Liver (tissue), 9 donors: ENCODE data around the gene ANKRD10. TPM values are rescaled to one million over a fixed set of nuclear protein-coding genes. Genes with fewer than 3 reads are reported as not detected.

Experiments used
- DNase-seq: peaks from one replicate; pipeline ENCODE4 v3.0.0-alpha.2; 2017; ENCODE audit warnings: low spot score
- H3K27ac ChIP-seq, 2 donors: one replicate each; pipeline ENCODE4 v1.7.0; 2013; ENCODE audit warnings: inconsistent platforms in 2 of 2, low read length in 2 of 2, control low read depth in 1 of 2, low read depth in 1 of 2, mild to moderate bottlenecking in 1 of 2
- H3K27me3 ChIP-seq, 4 donors: one replicate each; pipeline versions ENCODE4 v1.6.1 to v1.7.0; 2013; ENCODE audit warnings: low read length in 3 of 4, inconsistent platforms in 1 of 4, mild to moderate bottlenecking in 1 of 4, moderate library complexity in 1 of 4; ENCODE audit not compliant: control insufficient read depth in 4 of 4, insufficient read depth in 4 of 4
- H3K36me3 ChIP-seq, 4 donors: one replicate each; pipeline versions ENCODE4 v1.6.1 to v1.7.0; 2013; ENCODE audit warnings: low read length in 3 of 4, mild to moderate bottlenecking in 3 of 4, low read depth in 1 of 4, moderate library complexity in 1 of 4; ENCODE audit not compliant: control insufficient read depth in 4 of 4, insufficient read depth in 3 of 4
- H3K4me1 ChIP-seq, 4 donors: one replicate each; pipeline versions ENCODE4 v1.6.1 to v1.7.0; 2013; ENCODE audit warnings: low read length in 3 of 4, mild to moderate bottlenecking in 3 of 4, moderate library complexity in 1 of 4; ENCODE audit not compliant: control insufficient read depth in 4 of 4, insufficient read depth in 4 of 4
- H3K4me3 ChIP-seq, 3 donors: one replicate each; pipeline versions ENCODE4 v1.6.1 to v1.7.0; 2013; ENCODE audit warnings: low read length in 3 of 3, control low read depth in 1 of 3, low read depth in 1 of 3, mild to moderate bottlenecking in 1 of 3
- H3K9ac ChIP-seq, 2 donors: one replicate each; pipeline ENCODE4 v1.7.0; 2013; ENCODE audit warnings: low read length in 2 of 2, mild to moderate bottlenecking in 2 of 2, moderate library complexity in 2 of 2, control low read depth in 1 of 2, low read depth in 1 of 2
- H3K9me3 ChIP-seq, 4 donors: one replicate each; pipeline versions ENCODE4 v1.6.1 to v1.7.0; 2013; ENCODE audit warnings: low read length in 3 of 4; ENCODE audit not compliant: control insufficient read depth in 4 of 4
- ATF3 ChIP-seq: IDR thresholded peaks from 2 replicates; pipeline ENCODE4 v1.6.1; 2016; ENCODE audit warnings: antibody characterized with exemption
- CTCF ChIP-seq: fragments of 150-350 bp; IDR thresholded peaks from 2 replicates; pipeline ENCODE4 v1.5.1; 2017; ENCODE audit warnings: improper control_type of control experiment, low read depth, low read length; ENCODE audit not compliant: missing input control
- EGR1 ChIP-seq, 2 donors: IDR thresholded peaks; 2 replicates each; pipeline ENCODE4 v1.6.1; 2016 to 2018; ENCODE audit warnings: antibody characterized with exemption in 2 of 2, low read depth in 2 of 2
- FOXA1 ChIP-seq: IDR thresholded peaks from 2 replicates; pipeline ENCODE4 v1.6.1; 2016; ENCODE audit warnings: antibody characterized with exemption
- FOXA2 ChIP-seq: IDR thresholded peaks from 2 replicates; pipeline ENCODE4 v1.6.1; 2016; ENCODE audit warnings: antibody characterized with exemption
- GABPA ChIP-seq, 2 donors: IDR thresholded peaks in 1 of 2; conservative IDR thresholded peaks in 1 of 2; 2 replicates each; pipeline ENCODE4 v1.6.1; 2016; ENCODE audit warnings: antibody characterized with exemption in 2 of 2, mild to moderate bottlenecking in 1 of 2, moderate library complexity in 1 of 2
- HNF4A ChIP-seq, 2 donors: conservative IDR thresholded peaks; 2 replicates each; pipeline ENCODE4 v1.6.1; 2016; ENCODE audit warnings: antibody characterized with exemption in 2 of 2, mild to moderate bottlenecking in 2 of 2
- HNF4G ChIP-seq: IDR thresholded peaks from 2 replicates; pipeline ENCODE4 v1.6.1; 2016; ENCODE audit warnings: antibody characterized with exemption
- JUND ChIP-seq, 2 donors: IDR thresholded peaks; 2 replicates each; pipeline ENCODE4 v1.6.1; 2016; ENCODE audit warnings: antibody characterized with exemption in 2 of 2
- MAX ChIP-seq: IDR thresholded peaks from 2 replicates; pipeline ENCODE4 v1.6.1; 2016; ENCODE audit warnings: antibody characterized with exemption
- NR2F2 ChIP-seq: IDR thresholded peaks from 2 replicates; pipeline ENCODE4 v1.6.1; 2016; ENCODE audit warnings: antibody characterized with exemption
- RAD21 ChIP-seq, 2 donors: IDR thresholded peaks; 2 replicates each; pipeline ENCODE4 v1.6.1; 2016; ENCODE audit warnings: antibody characterized with exemption in 2 of 2, mild to moderate bottlenecking in 2 of 2
- REST ChIP-seq: IDR thresholded peaks from 2 replicates; pipeline ENCODE4 v1.6.1; 2016; ENCODE audit warnings: antibody characterized with exemption, mild to moderate bottlenecking
- RXRA ChIP-seq, 2 donors: IDR thresholded peaks; 2 replicates each; pipeline ENCODE4 v1.6.1; 2017 to 2018; ENCODE audit warnings: antibody characterized with exemption in 2 of 2, mild to moderate bottlenecking in 1 of 2
- SP1 ChIP-seq: IDR thresholded peaks from 2 replicates; pipeline ENCODE4 v1.6.1; 2018; ENCODE audit warnings: antibody characterized with exemption, mild to moderate bottlenecking
- TAF1 ChIP-seq: conservative IDR thresholded peaks from 2 replicates; pipeline ENCODE4 v1.6.1; 2016; ENCODE audit warnings: antibody characterized with exemption, mild to moderate bottlenecking
- YY1 ChIP-seq: IDR thresholded peaks from 2 replicates; pipeline ENCODE4 v1.6.1; 2016; ENCODE audit warnings: antibody characterized with exemption, mild to moderate bottlenecking
- ZBTB33 ChIP-seq: IDR thresholded peaks from 2 replicates; pipeline ENCODE4 v1.6.1; 2016; ENCODE audit warnings: antibody characterized with exemption
- WGBS: extraction: QIAGEN DNeasy Blood & Tissue Kit; methylation state at CpG from one replicate; pipeline ENCODE4 v1.1.7; 2013; 5-methylcytosine and 5-hydroxymethylcytosine counted together
- polyA plus RNA-seq, 2 donors: library from polyadenylated mRNA; stranded (reverse) in 1 of 2; unstranded in 1 of 2; fragments of 200-250 nt in 1 of 2; fragments of >200 nt in 1 of 2; fragmentation: Nextera tagmentation in 1 of 2; extraction: Ambion mirVana in 1 of 2; gene quantifications; one replicate each; pipeline versions ENCODE4 v1.2.1 to v1.2.3, GENCODE V29; 2013 to 2015
- total RNA-seq, 2 donors: library from RNA; depleted of rRNA; stranded (reverse); fragments of >200 nt; gene quantifications; one replicate each; pipeline ENCODE4 v1.2.3, GENCODE V29; 2014
- donor health status: healthy.
- donor health status: healthy.
- donor health status: healthy.
- donor health status: healthy.
- donor health status: healthy.

The ANKRD10 gene
- total and polyA plus RNA-seq, 4 donors: 18.8 to 74.1 (median 52.9) TPM

GRCh38 chr13:110897521-110897920 lies 17.3 kb downstream of the ANKRD10 start:
- Histone ChIP-seq H3K4me1 (no peaks in the 10 kb centered on the region), H3K27me3 (no peaks in the 10 kb centered on the region), H3K9ac (no peak overlapping the region), H3K4me3 (no peak overlapping the region), H3K27ac (no peak overlapping the region), H3K36me3 (peaks cover 2 to 13% (median 8%) of the 10 kb centered on the region in 4 donors), H3K9me3 (no peaks in the 10 kb centered on the region)
- TF ChIP-seq HNF4A (conservative IDR thresholded peaks at IDR 0.05) (no peak), EGR1 (IDR thresholded peaks at IDR 0.05; ENCODE audit: low read depth in 2 of 2) (no peak), CTCF (no peak), MAX (no peak), JUND (IDR thresholded peaks at IDR 0.05) (no peak), FOXA2 (no peak), YY1 (no peak), ATF3 (no peak), TAF1 (no peak), SP1 (no peak), REST (no peak), RXRA (IDR thresholded peaks at IDR 0.05) (no peak), GABPA (IDR thresholded peaks at IDR 0.05 in 1 of 2, conservative IDR thresholded peaks at IDR 0.05 in 1 of 2) (no peak), HNF4G (no peak), ZBTB33 (no peak), NR2F2 (no peak), FOXA1 (no peak), RAD21 (IDR thresholded peaks at IDR 0.05) (no peak)
- DNase-seq: no peak
- WGBS: 94% methylated on average over 6 of the region's 6 CpGs
